GM21390 (cell line): ENCODE results near the gene STK32C.
"Not testable (repeated sequence)": the region's sequence is repeated elsewhere in the genome, so short reads cannot be mapped to it uniquely, and the experiment has no call there.

Source experiments
- ATAC-seq: cut with Tn5 transposase; IDR thresholded peaks from one replicate; pipeline ENCODE4 v1.9.1; 2021; ENCODE audit not compliant: unreplicated experiment

STK32C gene

DNA sequence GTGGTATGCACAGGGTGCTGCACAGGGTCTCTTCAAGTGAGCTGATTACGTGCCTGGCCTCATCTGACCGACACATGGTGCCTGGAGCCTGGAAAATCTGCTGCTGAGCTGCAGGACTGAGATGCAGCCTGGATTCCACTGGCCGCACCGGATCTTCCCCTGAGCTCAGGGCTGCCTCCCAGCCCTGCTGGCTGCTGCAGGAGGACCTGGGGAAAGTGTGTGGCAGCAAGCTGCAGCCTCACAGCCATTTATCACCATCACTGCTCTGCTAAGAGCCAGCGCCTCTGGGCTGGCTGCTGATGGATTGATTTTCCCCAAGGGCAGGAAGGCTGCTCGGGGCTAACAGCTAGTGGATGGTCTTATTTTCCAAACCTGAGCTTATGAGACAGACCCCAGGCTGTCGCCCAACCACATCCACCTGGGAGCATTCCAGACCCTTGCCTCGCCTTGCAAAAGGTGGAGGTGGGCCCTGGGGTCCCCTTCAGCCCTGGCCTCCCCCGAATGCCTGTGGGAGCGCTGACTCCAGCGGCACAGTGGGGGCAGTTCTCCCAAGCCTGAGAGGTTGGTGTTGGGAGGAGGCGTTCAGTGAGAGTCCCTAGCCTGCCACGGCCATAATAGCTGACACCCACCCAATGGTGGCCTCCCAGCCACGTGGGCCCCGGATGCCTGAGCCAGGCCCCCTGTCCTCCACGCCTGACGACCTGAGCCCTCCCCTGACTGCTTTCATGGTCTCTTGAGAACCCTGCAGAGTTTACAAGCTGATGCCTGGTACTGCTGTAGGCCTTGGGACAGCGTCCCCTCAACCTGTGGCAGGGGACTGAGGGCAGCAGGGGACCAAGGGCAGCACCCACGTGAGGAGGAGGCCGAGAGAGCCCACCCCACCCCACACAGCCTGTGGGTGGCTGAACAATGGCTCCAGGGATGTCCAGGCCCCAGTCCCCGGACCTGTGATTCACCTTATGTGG lies 38.2 kb downstream of the STK32C start:
- ATAC-seq = no peak

DNA sequence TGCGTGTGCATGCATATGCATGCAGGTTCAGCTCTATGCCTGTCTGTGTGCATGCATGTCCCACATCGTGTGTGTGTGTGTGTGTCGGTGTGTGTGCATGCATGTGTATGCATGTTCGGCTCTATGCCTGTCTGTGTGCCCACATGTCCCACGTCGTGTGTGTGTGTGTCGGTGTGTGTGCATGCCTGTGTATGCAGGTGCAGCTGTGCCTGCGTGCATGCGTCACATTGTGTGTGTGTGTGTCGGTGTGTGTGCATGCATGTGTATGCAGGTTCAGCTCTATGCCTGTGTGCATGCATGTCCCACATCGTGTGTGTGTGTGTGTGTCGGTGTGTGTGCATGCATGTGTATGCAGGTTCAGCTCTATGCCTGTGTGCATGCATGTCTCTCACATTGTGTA lies 39.8 kb downstream of the STK32C start:
- not testable (repeated sequence) for ATAC-seq

DNA sequence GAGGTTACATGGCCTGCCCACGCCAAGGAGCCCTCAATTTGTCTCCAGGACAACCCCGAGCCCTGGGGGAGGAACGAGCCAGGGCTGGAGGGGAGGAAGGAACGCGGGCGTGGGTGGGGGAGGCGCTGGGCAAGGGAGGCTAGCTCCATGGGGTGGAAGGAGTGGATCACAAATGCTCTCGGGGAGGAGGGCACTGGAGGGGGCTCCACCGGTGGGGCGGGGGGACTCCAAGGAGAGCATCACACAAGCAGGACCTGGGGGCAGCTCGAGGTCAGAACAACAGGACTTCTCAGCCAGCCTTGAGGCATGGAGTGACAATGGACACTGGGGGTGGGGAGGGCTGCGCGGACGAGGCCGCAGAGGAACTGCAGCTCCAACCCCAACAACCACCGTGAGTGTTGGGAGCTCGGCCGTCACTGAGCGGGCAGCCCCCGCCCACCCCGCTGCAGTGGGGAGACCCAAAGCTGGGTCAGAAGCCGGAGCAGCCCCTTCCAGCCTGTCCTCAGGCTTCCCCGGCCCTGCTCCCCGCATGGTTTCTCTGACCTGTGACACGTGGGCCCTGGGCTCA lies 41.1 kb downstream of the STK32C start:
- ATAC-seq = no peak

DNA sequence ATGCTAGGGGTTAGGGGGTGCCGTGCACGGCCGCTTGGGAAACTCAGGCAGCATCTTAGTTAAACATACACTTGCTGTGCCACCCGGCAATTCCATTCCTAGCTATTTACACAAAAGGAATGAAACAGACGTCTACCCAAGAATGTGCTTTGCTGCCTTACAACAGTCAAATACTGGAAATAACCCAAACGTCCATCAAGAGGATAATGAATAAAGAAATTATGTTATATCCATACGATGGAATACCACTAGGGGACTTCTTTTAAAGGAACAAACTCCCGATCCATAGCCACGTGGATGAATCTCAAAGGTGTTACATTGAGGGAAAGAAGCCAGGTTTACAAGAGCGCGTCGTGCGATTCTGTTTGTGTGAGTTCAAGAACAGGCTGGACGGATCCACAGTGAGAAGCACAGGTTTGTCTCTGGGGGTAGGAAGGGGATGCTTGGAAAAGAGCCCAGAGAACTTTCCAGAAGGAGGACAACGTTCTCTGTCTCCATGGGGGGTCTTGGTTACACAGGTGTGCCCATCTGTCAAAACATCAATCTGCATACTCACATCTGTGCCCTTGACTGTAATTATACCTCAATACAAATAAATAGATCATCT lies 41.8 kb downstream of the STK32C start:
- no peak for ATAC-seq

DNA sequence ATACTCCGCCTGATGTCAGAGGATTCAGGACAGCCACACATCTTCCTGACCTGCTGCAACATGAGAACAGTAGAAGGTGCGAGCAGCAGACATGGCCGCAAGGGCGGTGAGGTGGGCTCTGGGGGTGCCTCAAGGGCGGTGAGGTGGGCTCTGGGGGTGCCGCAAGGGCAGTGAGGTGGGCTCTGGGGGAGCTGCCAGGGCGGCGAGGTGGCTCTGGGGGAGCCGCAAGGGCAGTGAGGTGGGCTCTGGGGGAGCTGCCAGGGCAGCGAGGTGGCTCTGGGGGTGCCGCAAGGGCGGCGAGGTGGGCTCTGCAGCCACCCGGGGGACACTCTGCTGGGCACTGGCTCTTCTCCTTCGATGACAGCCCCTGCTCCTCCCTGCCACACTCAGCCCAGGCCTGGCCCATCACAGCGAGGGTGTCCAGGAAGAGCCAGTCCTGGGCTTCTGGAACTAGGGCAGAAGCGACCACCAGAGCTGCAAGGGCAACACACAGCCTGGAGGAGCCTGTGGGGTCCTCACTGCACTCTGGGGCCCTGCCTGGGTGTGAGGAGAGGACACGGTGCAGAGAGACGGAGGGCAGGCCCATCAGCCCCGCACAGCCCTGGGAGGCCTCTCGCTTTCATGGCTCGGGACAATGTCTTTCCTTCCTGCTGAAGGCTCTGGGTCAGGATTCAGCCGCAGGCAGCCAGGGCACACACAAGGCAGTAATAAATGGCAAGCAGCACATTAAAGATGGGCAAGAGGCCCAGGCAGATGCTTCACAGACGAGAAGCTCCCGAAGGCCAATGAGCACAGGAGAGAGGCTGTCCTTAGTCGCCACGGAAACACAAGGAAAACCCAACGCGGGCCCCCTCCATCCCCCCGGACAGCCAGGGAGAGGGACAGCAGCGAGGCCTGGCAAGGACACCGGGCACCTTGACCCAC lies 42.5 kb downstream of the STK32C start:
- no peak for ATAC-seq

DNA sequence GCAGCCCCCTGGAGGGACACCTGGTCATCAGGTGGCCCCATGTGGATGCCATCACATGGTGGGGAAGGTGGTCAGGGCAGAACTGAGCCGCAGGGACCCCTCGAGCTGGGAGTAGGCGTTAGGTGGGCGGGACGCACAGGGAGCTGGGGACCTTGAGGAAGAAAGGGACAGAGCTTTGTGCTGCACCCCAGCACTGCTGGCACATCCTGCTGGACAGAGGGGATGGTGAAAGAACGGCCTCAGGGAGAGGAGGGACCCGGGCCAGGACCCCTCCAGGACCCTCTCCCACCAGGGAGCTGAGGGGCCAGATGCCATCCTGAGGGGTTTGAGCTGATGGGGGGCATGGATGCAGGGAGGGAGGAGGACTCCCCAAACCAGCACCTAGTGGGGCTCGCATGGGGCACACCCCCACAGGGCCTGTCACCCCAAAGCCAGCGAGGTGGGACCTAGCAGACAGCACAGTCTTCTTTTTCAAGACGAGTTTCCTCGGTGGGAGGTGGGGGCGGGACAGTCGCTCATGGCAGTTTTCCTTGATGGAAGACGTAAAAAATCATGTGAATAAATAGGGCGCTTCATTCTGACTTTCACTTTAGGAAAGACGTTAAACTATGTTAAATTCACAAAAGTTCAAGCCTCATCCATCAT lies 43.3 kb downstream of the STK32C start:
- no peak for ATAC-seq

DNA sequence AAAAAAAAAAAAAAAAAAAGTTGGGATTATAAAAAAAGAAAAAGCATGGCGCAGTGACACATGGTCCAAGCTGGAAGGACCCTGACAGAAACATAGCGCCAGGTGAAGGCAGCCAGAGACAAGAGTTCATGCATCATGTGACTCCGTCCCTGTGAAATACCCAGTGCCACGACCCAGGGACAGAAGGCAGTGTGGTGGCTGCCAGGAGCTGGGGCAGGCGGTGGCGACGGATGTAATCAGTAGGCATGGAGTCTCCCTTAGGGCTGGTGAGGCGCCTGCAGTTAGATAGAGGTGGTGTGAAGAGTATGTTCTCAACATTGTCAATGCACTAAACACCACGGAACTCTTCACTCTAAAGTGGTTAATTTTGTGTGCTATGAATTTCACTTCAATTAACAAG lies 43.9 kb downstream of the STK32C start:
- ATAC-seq = no peak

DNA sequence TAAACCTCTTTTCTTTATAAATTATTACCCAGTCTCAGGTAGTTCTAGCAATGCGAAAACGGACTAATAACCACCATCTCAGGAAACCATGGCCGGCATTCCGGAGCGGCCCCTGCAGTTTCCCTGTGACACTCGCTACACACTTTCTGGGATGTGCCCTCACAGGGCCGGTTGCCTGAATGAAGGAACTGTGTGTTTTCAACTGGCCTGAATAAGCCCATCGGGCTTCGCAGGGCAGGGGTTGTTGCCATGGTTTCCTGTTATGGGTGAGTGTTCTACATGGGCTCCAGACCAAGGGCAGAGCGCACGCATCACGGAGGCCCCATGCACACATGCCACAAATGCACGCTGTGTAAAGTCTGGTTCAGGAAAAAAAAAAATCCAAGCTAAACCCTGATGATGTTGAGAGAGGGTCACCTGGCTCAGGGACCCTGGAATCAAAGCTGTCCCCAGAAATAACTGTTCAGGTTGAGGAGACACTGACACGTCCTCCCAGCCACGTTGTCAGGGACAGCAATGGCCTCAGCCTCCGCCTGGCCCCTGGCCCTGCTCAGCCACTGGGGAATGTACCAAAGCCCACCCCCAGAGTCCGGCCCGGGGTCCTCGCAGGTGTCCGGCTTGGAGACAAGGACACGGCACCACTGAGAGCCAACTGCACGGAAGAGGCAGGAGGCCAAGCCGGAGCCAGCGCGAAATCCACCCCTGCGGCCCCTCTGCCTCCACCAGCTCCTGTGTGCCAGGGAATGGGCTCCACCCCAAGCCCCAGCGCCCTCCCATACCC lies 47.9 kb downstream of the STK32C start:
- ATAC-seq = no peak

DNA sequence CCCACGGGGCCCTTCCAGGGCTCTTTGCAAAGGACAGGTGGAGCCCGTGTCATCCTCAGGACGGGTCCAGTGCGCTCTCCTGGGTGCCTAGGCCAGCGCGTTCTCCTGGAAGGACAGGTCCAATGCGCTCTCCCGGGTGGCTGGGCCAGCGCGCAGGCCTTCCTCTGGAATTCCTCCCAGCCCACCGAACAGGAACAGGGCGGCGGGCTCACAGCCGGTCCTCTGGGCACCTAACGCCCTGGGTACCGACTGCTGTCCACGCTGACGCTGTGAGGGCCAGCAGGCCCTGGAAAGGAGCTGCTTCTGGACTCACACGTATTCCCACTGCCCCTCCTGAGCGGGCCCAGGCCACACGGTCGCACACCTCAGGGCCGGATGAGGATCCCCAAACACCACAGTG lies 49.3 kb downstream of the STK32C start:
- no peak for ATAC-seq

DNA sequence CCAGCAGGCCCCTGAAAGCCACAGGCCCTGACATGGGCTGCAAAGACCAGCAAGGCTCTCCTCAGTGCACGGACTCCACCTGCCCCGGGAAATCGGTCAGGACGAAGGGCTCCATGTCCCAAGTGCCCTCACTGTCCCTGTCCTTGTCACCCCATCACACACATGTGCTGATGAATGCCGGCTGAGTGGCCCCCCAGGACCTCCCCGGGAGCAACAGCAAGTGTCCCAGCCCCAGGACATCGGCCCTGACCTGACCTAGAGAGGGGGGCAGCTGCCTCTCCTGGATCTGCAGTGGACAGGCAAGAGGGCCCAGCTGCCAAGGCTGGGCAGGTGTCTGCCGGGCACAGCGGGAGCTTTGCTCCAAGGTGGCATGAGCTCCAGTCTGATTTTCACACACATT lies 49.8 kb downstream of the STK32C start:
- no peak for ATAC-seq

DNA sequence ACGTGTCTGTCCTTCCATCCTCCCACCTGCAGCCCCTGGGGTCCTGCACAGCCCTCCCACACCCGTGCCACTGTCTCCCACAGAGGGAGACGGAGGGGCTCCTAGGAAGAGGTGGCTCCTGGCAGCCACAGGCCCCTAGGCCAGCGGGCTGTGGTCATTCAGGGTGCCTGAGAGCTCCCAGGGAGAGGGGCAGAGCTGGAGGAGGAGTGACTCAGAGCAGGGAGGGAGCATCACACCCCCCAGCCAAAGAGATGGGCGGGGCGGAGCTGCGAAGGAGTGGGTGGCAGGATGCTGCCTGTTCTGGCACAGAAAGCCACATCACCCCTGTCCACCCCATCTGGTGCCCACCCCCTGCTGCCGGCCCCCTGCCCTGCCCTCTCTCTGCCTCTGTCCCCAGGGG lies 50.5 kb downstream of the STK32C start:
- ATAC-seq = no peak

DNA sequence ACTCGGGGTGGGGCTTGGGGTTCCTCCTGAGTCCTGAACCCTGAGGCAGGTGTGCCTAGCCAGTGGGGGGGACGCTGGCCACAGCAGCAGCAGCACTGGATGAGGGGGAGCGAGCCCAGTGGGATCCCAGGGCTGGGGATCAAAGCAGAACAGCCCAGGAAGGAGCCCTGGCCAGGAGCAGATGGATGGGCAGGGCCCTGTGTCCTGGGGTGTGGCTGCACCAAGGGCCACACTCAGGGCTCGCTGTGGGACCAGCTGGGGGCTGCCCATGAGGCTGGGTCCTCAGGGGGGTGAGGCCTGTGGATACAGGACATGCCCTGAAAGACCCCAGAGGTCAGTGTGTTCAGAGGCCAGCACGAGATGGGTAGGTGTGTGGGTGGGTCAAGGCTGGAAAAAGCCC lies 50.9 kb downstream of the STK32C start:
- ATAC-seq = no peak

DNA sequence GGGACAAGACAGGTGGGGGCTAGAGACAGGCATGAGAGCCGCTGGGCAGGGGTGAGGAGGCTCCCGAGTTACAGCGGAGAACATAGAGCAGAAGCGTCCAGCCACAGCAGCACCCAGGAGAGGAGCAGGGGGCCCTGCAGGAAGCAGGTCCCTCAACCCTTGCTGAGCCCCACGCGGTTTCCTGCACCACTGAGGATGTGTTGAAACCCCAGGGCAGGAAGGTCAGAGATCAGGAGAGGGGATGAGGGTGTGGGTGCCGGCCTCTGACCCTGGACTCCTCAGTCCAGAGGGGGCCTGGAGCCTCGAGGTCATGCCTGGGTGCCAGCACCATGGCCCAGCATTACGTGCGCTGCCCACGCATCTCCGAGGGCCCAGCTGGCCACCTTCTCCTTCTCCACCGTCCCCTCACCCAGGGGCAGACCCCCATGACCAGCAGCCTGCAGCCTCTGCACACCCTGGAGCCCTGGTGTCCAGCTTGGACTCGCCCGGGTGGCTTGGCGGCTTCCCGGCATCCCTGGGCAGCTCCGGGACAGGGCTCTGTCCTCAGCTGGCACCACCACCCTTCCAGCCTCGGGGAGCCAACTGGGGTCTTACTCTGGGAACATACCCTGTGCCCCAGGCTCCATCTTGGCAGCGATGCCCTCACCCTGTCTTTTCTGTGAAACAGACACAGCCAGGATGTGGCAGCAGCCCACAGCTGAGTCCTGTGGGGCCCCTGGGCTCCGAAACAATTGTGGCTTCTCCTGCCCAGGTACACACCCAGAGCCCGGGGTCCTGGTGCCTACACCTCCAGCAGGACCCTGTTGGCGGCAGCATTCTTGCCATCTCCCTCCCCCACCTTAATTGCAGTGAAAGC lies 52.0 kb downstream of the STK32C start:
- no peak for ATAC-seq

DNA sequence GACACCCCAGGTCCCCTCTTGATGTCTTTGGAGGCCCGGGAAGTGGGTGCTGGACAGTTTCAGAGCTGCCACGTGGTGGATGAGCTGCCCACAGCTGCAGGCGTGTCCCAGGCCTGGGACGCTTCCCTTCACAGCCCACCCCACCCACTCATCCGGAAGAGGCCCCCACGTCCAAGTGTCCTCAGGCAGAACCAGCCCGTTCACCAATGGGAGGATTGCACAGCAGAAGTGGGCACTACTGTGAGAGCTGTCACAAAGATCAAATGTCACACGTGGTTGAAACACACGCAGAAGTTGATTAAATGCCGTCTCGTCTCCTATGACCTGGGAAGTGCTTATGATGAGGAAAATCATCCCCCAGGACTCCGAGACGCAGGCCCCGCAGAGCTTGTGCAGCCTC lies 52.9 kb downstream of the STK32C start:
- ATAC-seq = no peak

DNA sequence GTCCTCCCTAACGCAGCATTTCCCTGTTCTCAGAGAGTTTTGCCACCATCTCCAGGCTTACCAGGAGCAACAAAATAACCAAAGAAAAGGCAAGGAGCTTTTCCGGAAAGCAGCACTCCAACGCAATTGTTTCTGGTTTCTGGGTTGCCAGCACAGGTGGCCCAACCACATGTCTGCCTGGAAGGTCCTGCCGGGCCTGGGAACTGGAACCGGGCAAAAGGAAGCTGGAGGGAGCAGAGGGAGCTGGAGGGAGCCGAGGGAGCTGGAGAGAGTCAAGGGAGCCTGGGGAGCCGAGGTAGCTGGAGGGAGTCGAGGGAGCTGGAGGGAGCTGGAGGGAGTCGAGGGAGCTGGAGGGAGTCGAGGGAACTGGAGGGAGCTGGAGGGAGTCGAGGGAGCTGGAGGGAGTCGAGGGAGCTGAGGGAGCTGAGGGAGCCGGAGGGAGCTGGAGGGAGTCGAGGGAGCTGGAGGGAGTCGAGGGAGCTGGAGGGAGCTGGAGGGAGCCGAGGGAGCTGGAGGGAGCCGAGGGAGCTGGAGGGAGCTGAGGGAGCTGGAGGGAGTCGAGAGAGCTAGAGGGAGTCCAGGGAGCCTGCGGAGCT lies 54.6 kb downstream of the STK32C start:
- no peak for ATAC-seq

DNA sequence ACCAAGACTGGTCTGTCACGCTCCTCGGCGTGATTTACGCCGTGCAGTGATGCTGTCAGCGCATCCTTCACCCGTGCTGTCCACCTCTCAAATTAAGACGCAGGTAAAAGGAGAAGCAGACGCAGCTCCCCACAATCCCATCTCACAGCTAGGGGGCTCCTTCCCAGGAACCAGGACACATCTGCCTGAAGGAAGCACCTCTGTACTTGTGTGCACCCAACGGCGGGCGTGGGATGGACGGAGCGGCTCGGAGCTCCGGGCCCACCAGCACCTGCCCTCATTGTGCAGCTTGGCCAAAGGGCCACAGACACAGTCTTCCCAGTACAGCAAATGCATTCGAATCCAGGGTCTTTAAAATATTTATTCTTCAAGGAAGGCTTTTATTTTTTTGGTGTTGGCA lies 55.3 kb downstream of the STK32C start:
- ATAC-seq = no peak

DNA sequence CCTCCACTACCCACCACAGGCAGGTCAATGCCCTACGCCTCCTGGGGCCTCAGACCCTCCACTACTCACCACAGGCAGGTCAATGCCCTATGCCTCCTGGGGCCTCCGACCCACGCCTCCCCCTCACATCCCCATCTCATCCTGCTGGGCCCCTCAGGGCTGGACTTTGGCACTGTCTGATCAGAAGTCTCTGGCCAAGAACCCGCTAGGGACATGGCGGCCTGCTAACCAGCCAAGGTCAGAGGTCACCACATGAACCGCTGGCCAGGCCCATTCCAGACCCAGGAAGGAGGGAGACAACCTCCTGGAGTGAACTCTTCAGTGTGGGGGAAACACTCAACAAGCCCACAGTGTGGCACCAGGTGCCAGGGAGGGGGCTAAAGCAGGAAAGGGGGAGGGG lies 55.8 kb downstream of the STK32C start:
- no peak for ATAC-seq
